HG03460 (cell line): Measurements from ENCODE around the gene ARFGAP1.

Source experiments
- ATAC-seq: cut with Tn5 transposase; IDR thresholded peaks from one replicate; pipeline ENCODE4 v1.9.1; 2021; ENCODE audit not compliant: unreplicated experiment

Gene ARFGAP1

GRCh38 chr20:63318391-63319163, 46.0 kb downstream of the ARFGAP1 start:
- ATAC-seq: no peak

GRCh38 chr20:63319164-63320040, 46.8 kb downstream of the ARFGAP1 start:
- ATAC-seq: no peak

- ATAC-seq: no peak
Observed at GRCh38 chr20:63320041-63320511, 47.5 kb downstream of the ARFGAP1 start.

- no peak for ATAC-seq
Observed at GRCh38 chr20:63320616-63321147, 48.1 kb downstream of the ARFGAP1 start.

GRCh38 chr20:63321148-63321831, 48.7 kb downstream of the ARFGAP1 start:
- ATAC-seq: no peak

- no peak for ATAC-seq
Observed at GRCh38 chr20:63322146-63322932, 49.7 kb downstream of the ARFGAP1 start.

GRCh38 chr20:63322933-63323273, 50.3 kb downstream of the ARFGAP1 start:
- ATAC-seq: no peak

- ATAC-seq: no peak
Observed at GRCh38 chr20:63323357-63323981, 50.9 kb downstream of the ARFGAP1 start.

- ATAC-seq: no peak
Observed at GRCh38 chr20:63325021-63325471, 52.4 kb downstream of the ARFGAP1 start.

GRCh38 chr20:63325554-63326313, 53.1 kb downstream of the ARFGAP1 start:
- no peak for ATAC-seq

GRCh38 chr20:63326314-63327230, 54.0 kb downstream of the ARFGAP1 start:
- no peak for ATAC-seq

- no peak for ATAC-seq
Observed at GRCh38 chr20:63327231-63327745, 54.7 kb downstream of the ARFGAP1 start.

- ATAC-seq: no peak
Observed at GRCh38 chr20:63328026-63328700, 55.5 kb downstream of the ARFGAP1 start.

- ATAC-seq: no peak
Observed at GRCh38 chr20:63328718-63329275, 56.2 kb downstream of the ARFGAP1 start.

GRCh38 chr20:63329331-63330083, 56.9 kb downstream of the ARFGAP1 start:
- ATAC-seq: no peak

- ATAC-seq: no peak
Observed at GRCh38 chr20:63330084-63330760, 57.6 kb downstream of the ARFGAP1 start.
